NCI-H2171 treated with DMSO at 0.1 percent for 48 hours (cell line): ENCODE results near the gene PRKAG2.

Source experiments
- DNase-seq: peaks from one replicate; lab custom pipeline; 2025; lab: John Stamatoyannopoulos, UW

Gene PRKAG2

DNA sequence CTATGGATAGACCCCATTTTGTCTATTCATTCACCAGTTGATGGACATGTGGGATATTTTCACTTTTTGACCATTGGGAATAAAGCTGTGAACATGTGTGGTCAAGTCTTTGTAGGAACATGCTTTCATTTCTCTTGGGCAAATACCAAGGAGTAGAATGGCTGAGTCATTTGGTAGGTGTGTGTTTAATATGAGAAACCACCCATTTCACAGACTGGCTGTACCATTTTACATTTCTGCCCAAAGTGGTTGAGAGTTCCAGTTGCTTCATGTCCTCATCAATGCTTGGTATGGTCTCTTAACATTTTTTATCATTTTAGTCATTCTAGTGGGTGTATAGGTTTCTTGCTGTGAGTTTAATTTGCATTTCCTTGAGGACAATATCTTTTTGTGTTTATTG is 232.4 kb downstream of the PRKAG2 start:
- DNase-seq, result no peak

DNA sequence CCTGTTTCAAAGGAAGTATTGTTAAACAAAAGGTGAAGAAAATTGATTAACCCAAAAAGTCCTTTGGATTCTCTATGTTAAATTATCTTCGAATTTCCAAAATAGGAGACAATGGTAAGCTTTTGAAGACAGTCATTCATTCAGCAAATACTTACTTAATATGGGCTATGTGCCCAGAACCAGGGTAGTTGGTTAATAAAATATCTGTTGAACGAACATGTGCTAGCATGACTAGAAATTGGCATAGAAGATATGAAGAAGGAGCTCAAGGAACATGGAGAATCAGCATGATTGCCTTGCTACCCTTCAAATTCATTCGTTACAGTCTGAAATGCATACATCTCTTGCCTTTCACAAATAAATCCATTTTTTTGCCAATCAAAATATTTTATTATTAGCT is 234.2 kb downstream of the PRKAG2 start:
- no peak for DNase-seq

DNA sequence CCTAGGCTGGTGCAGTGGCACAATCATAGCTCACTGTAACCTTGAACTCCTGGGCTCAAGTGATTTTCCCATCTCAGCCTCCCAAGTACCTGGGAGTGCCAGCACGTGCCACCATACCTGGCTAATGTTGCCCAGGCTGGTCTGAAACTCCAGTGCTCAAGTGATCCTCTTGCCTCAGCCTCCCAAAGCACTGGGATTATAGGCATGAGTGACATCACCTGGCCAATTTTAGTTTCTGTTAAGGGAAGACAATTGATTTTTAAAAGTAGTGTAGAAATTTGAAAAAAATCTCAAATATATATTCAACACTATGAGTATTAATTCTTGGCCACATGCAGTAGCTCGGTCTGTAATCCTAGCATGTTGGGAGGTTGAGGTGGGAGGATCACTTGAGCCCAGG is 235.3 kb downstream of the PRKAG2 start:
- no peak for DNase-seq

DNA sequence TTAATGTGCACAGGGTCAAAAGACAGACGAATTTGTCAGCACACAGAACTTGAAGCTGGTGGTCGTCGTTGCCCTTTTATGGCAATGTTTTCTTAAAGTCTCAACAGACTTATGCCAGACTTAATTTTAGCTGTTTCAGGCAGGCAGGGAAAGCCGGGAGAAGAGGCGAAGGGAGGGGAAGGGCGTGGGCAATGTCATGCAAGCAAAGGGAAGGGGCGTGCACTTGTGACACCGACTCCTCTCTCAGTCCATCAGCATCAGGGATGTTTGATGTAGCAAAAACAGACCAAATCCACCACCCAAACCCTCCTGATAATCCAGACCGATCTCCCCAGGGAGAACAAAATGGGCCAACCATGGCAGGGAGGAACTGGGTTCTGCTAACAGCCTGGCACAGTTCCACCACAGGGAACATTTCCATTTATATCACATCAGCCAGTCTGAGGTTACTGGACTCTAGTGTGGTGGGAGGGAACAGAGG is 239.1 kb downstream of the PRKAG2 start:
- DNase-seq, result no peak

DNA sequence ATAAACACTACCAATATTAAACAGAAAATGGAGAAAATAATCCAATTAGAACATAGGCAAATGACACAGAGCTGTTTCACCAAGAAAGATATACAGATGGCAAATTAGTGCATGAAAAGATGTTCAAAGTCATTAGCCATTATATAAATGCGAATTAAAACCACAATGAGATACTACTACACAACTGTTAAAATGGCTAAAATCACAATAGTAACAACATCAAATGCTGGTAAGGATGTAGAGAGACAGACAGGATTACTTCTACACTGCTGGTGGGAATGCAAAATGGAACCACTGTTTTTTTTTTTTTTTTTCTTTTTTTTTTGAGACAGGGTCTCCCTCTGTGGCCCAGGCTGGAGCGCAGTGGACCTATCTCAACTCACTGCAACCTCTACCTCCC is 242.3 kb downstream of the PRKAG2 start:
- no peak for DNase-seq

DNA sequence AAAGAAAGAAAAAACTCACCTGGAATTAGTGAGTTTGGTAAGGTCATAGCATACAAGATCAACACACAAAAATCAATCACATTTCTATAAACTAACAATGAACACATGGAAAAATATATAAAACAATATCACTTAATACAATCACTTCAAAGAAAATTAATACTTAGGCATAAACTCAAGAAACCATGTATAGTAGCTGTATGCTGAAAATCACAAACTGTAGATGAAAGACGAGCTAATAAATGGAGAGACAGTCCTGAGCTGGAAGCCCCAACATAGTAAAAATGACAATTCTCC is 243.5 kb downstream of the PRKAG2 start:
- no peak for DNase-seq

DNA sequence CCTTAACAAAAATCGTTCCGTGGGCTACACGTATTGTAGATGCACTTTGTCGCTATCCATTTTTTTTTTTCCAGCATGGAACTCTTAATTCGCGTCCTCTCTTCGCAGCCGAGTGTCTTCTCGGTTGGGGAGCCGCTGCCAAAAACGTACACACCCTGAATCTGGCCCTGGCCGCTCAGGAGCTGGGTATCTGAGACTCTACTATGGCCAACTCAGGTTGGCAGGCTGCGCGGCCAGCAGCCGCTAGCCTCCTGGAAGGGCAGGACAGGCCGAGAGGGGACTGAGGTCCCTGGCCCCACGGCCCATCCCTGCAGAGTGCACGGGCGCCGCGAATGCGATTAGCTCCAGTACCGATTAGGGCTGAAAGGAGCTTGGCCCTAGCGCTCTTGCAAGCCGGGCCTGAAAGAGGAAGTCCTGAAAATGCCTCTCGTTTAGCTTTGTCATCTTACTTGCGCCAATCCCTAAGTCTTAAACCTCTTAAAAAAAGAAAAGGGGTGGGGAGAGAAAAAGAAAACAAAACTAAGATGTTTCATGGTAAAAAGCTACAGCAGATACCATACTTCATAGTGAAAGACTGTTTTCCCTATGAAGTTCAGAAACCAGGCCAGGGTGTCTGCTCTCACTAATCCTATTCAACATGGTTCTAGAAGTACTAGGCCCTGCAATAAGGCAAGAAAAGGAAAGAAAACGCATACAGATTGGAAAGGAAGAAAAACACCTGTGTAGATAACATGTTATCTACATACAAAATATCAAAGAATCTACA is 244.0 kb downstream of the PRKAG2 start:
- no peak for DNase-seq

DNA sequence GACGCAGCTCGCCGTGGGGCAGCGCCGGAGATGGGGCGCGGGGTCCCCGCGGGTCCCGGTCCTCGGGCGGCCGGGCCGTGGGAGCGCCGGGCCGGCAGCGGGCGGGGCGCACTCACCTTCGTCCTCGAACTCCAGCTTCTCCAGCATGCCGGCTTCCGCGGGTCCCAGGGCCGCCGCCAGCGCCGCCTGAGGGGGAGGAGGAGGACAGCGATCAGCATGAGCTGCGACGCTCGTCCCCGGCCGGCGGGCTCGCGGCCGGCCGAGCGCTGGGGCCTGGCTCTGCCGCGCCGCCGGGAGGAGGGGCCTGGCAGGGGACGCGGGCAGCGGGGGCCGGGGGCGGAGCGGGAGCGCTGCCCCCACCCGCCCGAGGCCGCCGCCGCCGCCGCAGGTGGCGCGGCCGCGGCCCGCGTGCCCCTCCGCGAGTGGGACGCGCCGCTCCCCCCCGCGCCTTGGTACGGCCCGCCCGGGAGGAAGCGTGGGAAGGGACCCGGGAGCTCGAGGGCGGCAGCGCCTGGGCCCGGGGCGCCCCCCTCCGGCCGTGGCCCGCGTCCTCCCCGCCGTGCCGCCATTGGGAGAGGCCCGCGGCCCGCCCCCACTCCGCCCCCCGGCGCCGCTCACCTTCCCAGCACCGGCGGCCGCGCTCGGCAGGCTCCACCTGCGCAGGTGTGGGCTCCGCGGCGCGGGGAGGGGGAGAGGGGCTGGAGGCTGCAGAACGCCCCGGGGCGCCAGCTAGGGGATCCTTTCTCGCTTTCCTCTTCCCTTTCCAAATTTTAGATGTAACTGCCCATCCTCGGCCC is 244.8 kb downstream of the PRKAG2 start:
- peak; percentile 81 for DNase-seq

DNA sequence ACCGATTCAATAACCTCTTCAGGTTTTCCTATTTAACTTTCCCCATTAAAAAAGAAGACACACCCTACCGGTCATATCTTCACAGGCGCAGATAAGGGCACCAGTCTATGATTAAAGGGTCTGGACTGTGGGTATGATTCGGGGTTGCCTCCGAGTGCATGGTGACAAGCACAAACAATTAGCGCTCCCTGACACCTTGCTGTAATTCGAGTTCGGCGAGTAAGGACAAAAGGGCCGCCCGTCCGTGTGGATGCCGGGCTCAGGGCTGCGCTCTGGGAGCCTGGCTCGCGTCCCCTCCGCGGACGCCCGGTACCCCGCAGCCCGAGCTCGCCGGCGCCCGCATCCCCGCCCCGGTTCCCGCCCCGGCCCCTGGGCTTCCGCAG is 245.4 kb downstream of the PRKAG2 start:
- peak; percentile 62 for DNase-seq

DNA sequence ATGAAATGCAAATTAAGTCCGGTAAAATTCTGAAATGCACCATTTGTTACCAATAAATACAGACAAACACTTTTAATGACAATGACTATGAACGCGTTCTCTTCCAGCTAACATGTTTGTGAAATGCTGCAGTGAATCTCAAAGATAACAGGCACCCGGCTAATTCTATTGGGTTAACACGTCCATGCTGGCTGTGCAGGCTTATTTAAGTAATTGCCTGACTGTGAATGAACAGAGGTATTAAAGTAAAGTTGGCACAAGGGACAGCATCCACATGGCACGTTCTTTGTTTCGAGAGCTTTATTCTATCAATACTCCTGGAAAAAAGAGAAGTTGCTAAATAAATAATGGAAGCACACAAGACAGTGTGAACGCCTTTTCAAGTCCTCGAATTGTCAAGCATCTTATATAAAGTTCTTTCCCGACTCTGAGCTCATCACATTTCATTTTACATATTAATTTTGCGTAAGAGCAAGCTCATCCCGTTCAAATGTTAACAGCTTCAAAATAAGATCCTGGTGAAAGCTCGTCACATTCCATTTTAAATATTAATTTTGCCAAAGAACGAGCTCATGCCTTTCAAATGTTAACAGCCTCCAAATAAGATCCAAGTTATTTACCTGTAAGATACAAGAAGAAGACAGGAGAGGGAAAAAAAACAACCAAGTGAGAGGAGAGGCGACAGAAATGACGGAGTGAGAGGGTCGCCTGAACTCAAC is 245.9 kb downstream of the PRKAG2 start:
- DNase-seq, result peak; percentile 25

DNA sequence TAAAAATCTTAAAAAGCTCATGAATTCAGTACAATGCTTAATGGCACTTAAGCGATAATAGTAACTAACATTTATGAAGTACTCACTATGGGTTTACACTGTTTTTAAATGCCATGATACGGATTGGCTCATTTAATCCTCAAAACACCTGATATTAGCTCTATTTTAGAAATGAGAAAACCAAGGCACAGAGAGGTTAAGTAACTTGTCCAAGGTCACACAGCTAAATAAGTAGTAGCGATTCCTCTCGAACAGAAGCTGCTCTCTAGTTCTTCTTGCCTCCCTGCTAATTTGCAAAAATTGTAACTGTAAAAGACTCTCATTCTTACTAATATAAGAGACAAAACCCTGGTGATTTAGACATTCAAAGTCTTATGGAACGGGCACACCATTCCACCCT is 246.6 kb downstream of the PRKAG2 start:
- no peak for DNase-seq

DNA sequence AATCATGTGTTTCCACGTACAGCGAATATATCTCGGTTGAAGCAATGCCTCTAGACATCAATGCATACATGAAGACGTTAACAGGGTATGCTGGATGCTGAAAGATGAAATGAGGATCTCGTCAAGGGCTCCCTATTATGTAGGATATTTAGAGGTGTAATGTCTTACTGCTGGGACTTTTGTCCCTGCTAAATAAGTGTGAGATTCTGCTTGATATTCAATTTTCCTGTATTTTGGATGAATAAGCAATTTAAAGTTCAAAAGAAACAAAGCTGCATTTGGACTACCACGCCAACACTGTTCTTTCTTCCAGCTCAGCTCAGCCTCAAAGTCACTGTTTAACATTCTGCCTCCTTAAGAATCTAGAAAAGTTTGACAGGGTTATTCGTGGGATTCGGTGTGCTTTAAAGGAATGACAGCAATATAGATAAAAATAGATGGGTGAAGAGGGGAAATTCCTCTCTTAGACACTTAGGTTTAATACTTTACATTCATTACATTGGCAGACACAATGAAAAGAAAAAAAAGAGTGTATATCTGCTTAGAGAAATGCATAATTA is 247.1 kb downstream of the PRKAG2 start:
- no peak for DNase-seq

DNA sequence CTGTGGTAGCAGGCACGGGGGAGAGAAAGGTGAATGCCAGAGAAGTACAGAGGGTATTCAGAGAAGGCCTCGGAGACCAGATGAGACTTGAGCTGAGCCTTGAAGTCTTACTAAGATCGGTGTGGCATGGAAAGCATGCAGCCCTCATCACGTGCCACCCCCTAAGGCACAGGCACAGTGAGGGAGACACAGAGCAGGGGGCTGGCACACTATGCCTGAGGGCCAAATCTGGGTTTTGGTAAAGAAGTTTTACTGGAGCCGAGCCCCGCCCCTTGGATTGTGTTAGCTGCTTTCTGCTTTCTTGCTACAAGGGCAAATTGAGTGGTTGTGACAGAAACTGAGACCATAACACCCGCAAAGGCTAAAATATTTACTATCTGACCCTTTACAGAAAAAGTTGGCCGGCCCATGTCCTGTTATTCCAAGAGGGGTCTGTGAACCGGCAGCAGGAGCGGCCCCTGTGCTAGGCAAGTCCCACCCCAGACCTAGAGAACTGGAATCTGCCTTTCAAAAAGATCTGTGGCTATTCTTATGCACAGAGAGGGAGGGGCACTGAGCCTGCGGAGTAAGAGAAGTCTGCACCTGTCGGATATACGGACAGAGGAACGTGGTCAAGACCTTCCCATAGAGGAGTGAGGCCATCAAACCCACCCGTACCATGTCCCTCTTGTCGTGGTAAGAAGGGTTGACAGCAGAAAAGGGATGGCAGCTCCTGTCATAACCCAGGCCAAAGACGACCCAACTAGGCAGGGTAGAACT is 247.9 kb downstream of the PRKAG2 start:
- DNase-seq, result no peak

DNA sequence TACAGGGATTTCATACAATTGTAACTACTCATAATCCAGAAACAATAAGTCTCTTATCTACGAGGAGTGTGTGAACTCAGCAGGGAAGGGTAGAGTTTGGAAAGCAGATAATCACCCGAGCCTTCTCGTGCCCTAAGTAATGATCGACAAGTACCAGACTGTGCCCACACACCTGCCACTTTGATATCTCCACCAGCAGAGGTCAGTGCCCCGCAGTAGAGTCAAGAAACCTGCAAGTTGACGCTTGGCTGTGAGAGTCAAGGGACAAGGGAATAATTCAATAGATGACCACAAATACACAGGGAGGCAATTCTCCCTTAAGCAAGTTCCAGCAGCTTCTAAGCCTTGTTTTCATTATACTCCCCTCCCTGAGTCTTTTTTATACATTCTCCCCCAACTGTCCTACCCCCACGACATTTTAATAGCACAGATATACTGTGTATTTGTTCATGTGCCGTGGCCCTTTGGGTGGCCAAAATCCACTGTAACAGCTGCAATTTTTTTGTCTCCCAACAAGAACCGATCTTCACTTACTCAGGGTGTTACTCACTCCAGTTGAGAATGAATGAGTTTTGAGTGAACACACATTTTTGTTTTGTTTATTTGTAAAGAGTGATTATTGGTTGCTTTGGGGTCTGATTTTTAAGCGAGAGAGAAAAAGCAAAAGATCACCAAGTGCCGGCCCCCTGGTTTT is 250.3 kb downstream of the PRKAG2 start:
- no peak for DNase-seq

DNA sequence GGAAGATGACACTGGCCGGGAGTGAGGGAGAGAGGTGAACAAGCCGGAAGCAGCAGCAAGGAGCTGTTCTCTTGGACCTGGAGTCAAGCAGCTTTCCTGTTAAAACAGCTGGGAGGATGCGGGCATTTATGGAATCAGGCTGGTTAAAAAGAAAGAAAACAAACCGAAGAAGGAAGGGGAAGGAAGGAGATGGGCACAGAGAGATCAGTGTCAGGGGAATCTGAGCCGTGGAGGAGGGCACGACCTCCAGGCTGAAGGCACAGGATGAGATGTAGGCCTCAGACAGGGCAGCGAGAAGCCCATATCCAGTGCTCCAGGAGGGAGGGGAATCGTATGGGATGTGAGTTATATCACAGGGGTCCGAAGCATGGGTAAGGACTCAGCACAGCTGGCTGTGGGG is 251.3 kb downstream of the PRKAG2 start:
- no peak for DNase-seq

DNA sequence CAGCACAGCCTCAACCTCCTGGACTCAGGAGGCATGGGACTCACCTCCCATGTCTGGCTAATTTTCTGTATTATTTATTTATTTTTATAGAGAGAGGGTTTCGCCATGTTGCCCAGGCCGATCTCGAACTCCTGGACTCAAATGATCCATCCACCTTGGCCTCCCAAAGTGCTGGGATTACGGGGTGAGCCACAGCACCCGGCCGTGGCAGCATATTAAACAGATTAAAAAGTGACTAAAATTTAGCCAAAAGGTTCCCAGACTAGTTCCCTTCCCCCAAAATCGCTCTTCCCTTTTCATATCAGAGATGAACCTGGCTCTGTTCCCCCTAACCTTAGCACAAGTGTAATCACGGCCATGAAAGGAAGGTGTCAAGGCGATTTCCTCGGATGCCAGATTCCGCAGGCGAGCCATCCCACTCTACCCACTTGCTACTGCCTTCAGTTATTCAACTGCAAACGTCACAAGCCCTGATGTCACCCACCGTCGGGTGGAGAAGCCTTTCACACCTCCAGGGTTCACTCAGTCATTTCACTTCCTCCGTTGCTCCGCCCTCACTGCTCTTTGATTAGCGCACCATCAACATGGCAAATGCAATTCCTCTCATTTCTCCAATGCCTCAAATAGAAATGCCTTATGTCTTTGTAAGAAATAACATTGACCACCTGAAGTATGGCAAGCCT is 252.5 kb downstream of the PRKAG2 start:
- DNase-seq, result no peak

DNA sequence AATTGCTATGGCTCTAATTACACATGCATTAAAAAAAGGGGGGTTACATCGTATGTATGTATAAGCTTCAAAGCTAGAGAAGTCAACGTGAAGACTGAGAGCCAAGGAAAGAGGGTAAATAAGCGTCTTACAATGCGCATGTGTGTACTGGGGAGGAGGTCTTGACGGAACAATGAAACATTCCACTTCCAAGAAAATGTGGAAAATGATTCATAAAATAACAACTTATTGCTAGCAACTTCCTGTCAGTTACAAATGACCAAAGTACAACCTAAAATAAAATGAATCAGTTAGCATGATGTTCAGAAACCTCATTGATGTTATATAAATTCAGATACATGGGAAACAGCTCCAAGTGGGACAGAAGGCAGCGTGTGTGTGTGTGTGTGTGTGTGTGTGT is 253.1 kb downstream of the PRKAG2 start:
- DNase-seq, result no peak

DNA sequence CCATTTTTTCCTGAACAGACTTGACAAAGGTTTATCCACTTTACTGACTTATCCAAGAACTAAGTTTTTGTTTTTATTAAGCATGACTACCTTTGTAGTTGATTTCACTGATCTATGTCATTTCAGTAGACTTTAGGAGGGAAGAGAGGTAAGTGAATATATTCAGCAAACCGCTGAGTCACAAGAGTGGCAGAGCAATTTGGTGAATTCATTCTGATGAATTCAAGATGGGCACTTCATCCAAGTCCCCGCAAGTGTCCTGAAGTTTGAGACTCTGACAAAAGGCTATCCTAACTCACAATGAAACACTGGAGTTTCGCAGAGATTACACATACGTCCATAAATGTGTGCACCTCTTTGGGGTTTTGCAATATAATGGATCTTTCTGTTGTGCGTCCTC is 255.0 kb downstream of the PRKAG2 start:
- no peak for DNase-seq

DNA sequence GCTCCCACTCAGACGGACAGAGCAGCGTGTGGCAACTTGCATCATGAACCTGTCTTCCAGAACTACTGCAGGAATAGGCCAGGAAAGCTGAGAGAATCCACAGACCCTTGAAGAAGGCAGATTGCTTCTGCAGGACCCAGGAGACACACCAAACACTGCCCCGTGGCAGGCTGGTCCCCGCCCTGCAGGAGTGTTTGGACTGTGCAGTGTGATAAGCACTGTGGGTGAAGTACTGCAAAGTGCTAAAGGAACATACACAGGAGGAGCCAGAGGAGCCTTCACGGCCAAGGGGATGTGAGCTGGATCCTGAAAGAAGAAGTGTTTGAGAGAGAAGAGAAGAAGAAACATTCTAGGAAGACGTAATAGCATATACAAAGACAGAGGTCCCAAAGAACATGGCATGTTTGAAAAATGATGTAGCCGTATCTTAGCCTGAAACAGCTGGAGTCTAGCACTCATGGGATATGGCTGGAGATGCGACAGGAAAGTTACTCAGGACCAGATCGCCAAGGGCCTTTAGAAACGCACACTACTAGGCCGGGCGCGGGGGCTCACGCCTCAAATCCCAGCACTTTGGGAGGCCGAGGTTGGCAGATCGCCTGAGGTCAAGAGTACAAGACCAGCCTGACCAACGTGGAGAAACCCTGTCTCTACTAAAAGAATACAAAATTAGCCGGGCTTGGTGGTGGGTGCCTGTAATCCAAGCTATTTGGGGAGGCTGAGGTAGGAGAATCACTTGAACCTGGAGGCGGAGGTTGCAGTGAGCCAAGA is 260.3 kb downstream of the PRKAG2 start:
- DNase-seq, result no peak

DNA sequence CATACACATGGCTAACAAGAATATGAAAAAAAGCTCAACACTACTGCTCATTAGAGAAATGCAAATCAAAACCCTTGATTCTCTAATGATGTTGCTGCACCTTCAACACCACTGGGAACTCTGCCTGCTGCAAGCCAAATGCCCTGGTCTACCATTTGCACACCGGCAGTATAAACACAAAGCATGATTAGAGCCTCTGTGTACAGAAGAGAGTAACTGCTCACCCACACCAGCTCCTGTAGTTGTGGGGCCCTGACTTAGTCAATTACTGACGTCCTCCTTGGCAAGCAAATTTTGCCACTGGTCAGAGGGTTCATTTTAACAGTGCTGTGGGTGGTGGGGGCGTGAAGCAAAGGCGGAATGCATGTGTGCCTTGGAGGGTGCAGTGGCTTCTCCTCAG is 261.1 kb downstream of the PRKAG2 start:
- no peak for DNase-seq
